HepG2 (cell line): ENCODE measurements around the gene KRTAP13-4. TPM values are rescaled to one million over a fixed set of nuclear protein-coding genes. Genes with fewer than 3 reads are reported as not detected.

Experiments
- ATAC-seq: fragments of 200-7000 bp; cut with Tn5 transposase; 3 replicates; pipeline ENCODE4 v1.9.1; 2020; ENCODE audit warnings: mild to moderate bottlenecking, moderate library complexity
- BruUV-seq: library from RNA; stranded (reverse); fragments of 400-500 nt; replicated peaks from 2 replicates; lab custom pipeline; 2021; lab: Mats Ljungman, UMichigan
- CTCF ChIA-PET: fragments of 300-600 bp; formaldehyde crosslinking; extraction: SDS; loops from one replicate; lab custom pipeline; 2021; ENCODE audit warnings: low total read pairs, inconsistent platforms, low intra/inter-chr PET ratio; lab: Yijun Ruan, JAX
- POLR2A ChIA-PET: fragments of 350-600 bp; sonication (Branson Sonifier 250); formaldehyde crosslinking; loops from one replicate; lab custom pipeline; 2020; ENCODE audit warnings: antibody characterized with exemption, inconsistent platforms; lab: Yijun Ruan, JAX
- DNase-seq: peaks from one replicate; pipeline ENCODE4 v3.0.0-alpha.2; 2015; ENCODE audit warnings: low spot score
- FAIRE-seq: peaks from 3 replicates; lab custom pipeline; 2011; peaks lifted over from hg19 to GRCh38; lab: Jason Lieb, UNC
- H2AFZ ChIP-seq: one replicate; pipeline ENCODE4 v1.6.1; 2011; ENCODE audit warnings: low read length, inconsistent platforms
- H3K27ac ChIP-seq: fragments of 300-600 bp; 3 replicates; pipeline ENCODE4 v1.8.0; 2011; ENCODE audit warnings: mixed run types, mild to moderate bottlenecking, mixed read lengths, low read length, inconsistent platforms; ENCODE audit not compliant: insufficient read depth; ENCODE audit errors: extremely low read length
- H3K27me3 ChIP-seq, 2 experiments: fragments of 200-600 bp in 1 of 2; 2 replicates in 1 of 2; 3 replicates in 1 of 2; pipeline versions ENCODE4 v1.6.0 to v1.8.0; 2011; ENCODE audit warnings: low read length in 2 of 2, mild to moderate bottlenecking in 2 of 2, moderate library complexity in 2 of 2, inconsistent platforms in 1 of 2; ENCODE audit not compliant: insufficient read depth in 2 of 2, control insufficient read depth in 1 of 2
- H3K36me3 ChIP-seq, 2 experiments: fragments of 200-600 bp in 1 of 2; replicated peaks in 1 of 2; 2 replicates in 1 of 2; 3 replicates in 1 of 2; pipeline versions ENCODE4 v1.5.1 to v1.8.0; 2011; ENCODE audit warnings: low read length in 2 of 2, inconsistent platforms in 1 of 2; ENCODE audit not compliant: insufficient read depth in 2 of 2, control insufficient read depth in 1 of 2
- H3K4me1 ChIP-seq: 2 replicates; pipeline ENCODE4 v1.5.1; 2012; ENCODE audit warnings: low read length, inconsistent platforms; ENCODE audit not compliant: insufficient read depth
- H3K4me2 ChIP-seq: 2 replicates; pipeline ENCODE4 v1.6.0; 2011; ENCODE audit warnings: low read depth, low read length, inconsistent platforms
- H3K4me3 ChIP-seq, 3 experiments: fragments of 200-600 bp in 1 of 3; sonication (generic), shearing (Covaris generic) in 1 of 3; replicated peaks in 1 of 3; 2 replicates each; pipeline ENCODE4 v1.5.1; 2011 to 2016; ENCODE audit warnings: low read length in 3 of 3, inconsistent platforms in 2 of 3, low read depth in 2 of 3, mild to moderate bottlenecking in 2 of 3, control low read depth in 1 of 3, mixed read lengths in 1 of 3; ENCODE audit not compliant: insufficient read depth in 1 of 3
- H3K79me2 ChIP-seq: one replicate; pipeline ENCODE4 v1.6.1; 2011; ENCODE audit warnings: low read length, inconsistent platforms; ENCODE audit not compliant: insufficient read depth
- H3K9ac ChIP-seq: 2 replicates; pipeline ENCODE4 v1.6.0; 2011; ENCODE audit warnings: mild to moderate bottlenecking, low read depth, low read length, inconsistent platforms; ENCODE audit not compliant: insufficient read depth
- H3K9me3 ChIP-seq: 2 replicates; pipeline ENCODE4 v1.5.1; 2012; ENCODE audit warnings: mild to moderate bottlenecking, low read length
- H4K20me1 ChIP-seq: 2 replicates; pipeline ENCODE4 v1.6.0; 2011; ENCODE audit warnings: inconsistent platforms, mild to moderate bottlenecking, low read length, moderate library complexity; ENCODE audit not compliant: insufficient read depth
- CREB1 ChIP-seq, 2 experiments: fragments of 450-650 bp in 1 of 2; IDR thresholded peaks; 2 replicates each; pipeline ENCODE4 v1.6.1; 2016 to 2017; ENCODE audit warnings: control low read depth in 1 of 2, mild to moderate bottlenecking in 1 of 2, missing compliant biosample characterization in 1 of 2, missing genetic modification characterization in 1 of 2
- CTCF ChIP-seq: sonication (generic); formaldehyde crosslinking; IDR thresholded peaks from 2 replicates; pipeline ENCODE4 v1.5.0; 2020; ENCODE audit warnings: mild to moderate bottlenecking, missing genetic modification reagents, moderate library complexity
- GMEB1 ChIP-seq: sonication (generic); formaldehyde crosslinking; IDR thresholded peaks from 2 replicates; pipeline ENCODE4 v1.5.1; 2020; ENCODE audit warnings: missing genetic modification reagents, mild to moderate bottlenecking, borderline replicate concordance
- SIX1 ChIP-seq: sonication (generic); formaldehyde crosslinking; IDR thresholded peaks from 2 replicates; pipeline ENCODE4 v1.4.0; 2020; ENCODE audit warnings: missing genetic modification reagents, borderline replicate concordance
- SIX4 ChIP-seq: sonication (generic); formaldehyde crosslinking; IDR thresholded peaks from 2 replicates; pipeline ENCODE4 v1.4.0; 2020; ENCODE audit warnings: missing genetic modification reagents
- SMC3 ChIP-seq: IDR thresholded peaks from 2 replicates; pipeline ENCODE4 v1.6.1; 2011; ENCODE audit warnings: low read length, improper control_type of control experiment
- SNAPC5 ChIP-seq: sonication (generic); formaldehyde crosslinking; IDR thresholded peaks from 2 replicates; pipeline ENCODE4 v1.8.1; 2023; ENCODE audit warnings: mild to moderate bottlenecking, missing genetic modification reagents, borderline replicate concordance
- XRCC5 ChIP-seq: fragments of 200-400 bp; formaldehyde crosslinking; optimal IDR thresholded peaks from 2 replicates; pipeline ENCODE3; 2017; ENCODE audit warnings: mild to moderate bottlenecking, low read length
- ZMYM4 ChIP-seq: sonication (generic); formaldehyde crosslinking; IDR thresholded peaks from 2 replicates; pipeline ENCODE4 v1.8.1; 2023; ENCODE audit warnings: mild to moderate bottlenecking, missing genetic modification reagents
- ZNF691 ChIP-seq: sonication (generic); formaldehyde crosslinking; IDR thresholded peaks from 2 replicates; pipeline ENCODE4 v1.4.0; 2020; ENCODE audit warnings: missing genetic modification reagents, low read depth, mild to moderate bottlenecking, borderline replicate concordance
- ZNF704 ChIP-seq: sonication (generic); formaldehyde crosslinking; IDR thresholded peaks from 2 replicates; pipeline ENCODE4 v1.8.1; 2023; ENCODE audit warnings: mild to moderate bottlenecking, inconsistent platforms, moderate library complexity, missing genetic modification reagents, borderline replicate concordance
- ZNF747 ChIP-seq: sonication (generic); formaldehyde crosslinking; IDR thresholded peaks from 2 replicates; pipeline ENCODE4 v1.8.1; 2023; ENCODE audit warnings: missing genetic modification reagents, mild to moderate bottlenecking, borderline replicate concordance
- ZNF749 ChIP-seq: sonication (generic); formaldehyde crosslinking; IDR thresholded peaks from 2 replicates; pipeline ENCODE4 v1.8.0; 2022; ENCODE audit warnings: mild to moderate bottlenecking, missing genetic modification reagents, moderate library complexity, borderline replicate concordance
- WGBS: methylation state at CpG from one replicate; pipeline ENCODE4 v1.1.6; 2017; ENCODE audit warnings: low lambda C conversion rate; 5-methylcytosine and 5-hydroxymethylcytosine counted together
- in situ Hi-C: cut with HindIII; loops from 2 replicates; pipeline ENCODE4 v1.10.0; 2017; ENCODE audit warnings: low pct_unique_long_range_greater_than_20kb; ENCODE audit not compliant: extremely low pct_ligation_motif_present
- intact Hi-C: fragments of 100-400 bp; cut with micrococcal nuclease; formaldehyde crosslinking; loops from one replicate; pipeline ENCODE4 v1.10.0; 2022; ENCODE audit not compliant: unreplicated experiment
- polyA plus RNA-seq, 8 experiments: library from polyadenylated mRNA; depleted of rRNA in 3 of 8; stranded (reverse) in 7 of 8; unstranded in 1 of 8; fragments of >200 nt; fragmentation: Illumina TruSeq in 4 of 8; extraction: Trizol in 4 of 8; gene quantifications; 2 replicates each; pipeline versions ENCODE4 v1.2.1 to v1.2.3, GENCODE V29; 2011 to 2016; ENCODE audit warnings: low read depth in 4 of 8, missing spikeins in 1 of 8, mixed read lengths in 1 of 8; ENCODE audit not compliant: insufficient read depth in 1 of 8
- total RNA-seq, 5 experiments: library from RNA; depleted of rRNA; stranded (reverse); fragments of >200 nt; fragmentation: Illumina TruSeq; extraction: Trizol; gene quantifications; 2 replicates each; pipeline ENCODE4 v1.2.3, GENCODE V29; 2016; ENCODE audit warnings: low read depth in 1 of 5

The KRTAP13-4 gene
- total and polyA plus RNA-seq, 2 of the 13 experiments (the other 11 are each of a cell fraction or from before 2014, with no cell fraction given): not detected

- POLR2A ChIA-PET: no interaction called here
- H3K79me2 ChIP-seq: no peaks in the 10 kb centered on the region
- FAIRE-seq (no peak), DNase-seq (peak; percentile 14), ATAC-seq (peak; percentile 88)
- H3K9me3 ChIP-seq: peaks cover 82% of the 10 kb centered on the region
- no peak overlapping the region for H3K4me3 ChIP-seq
- no peaks in the 10 kb centered on the region for H4K20me1 ChIP-seq
- CTCF ChIA-PET: no interaction called here
- no peak overlapping the region for H3K27ac ChIP-seq
- no peak overlapping the region for H2AFZ ChIP-seq
- H3K4me1 ChIP-seq: no peaks in the 10 kb centered on the region
- intact Hi-C loops (no loop called here), in situ Hi-C loops (no loop called here)
- BruUV-seq: no TSS peak
- no peak overlapping the region for H3K9ac ChIP-seq
- H3K27me3 ChIP-seq: no peaks in the 10 kb centered on the region
- no peaks in the 10 kb centered on the region for H3K36me3 ChIP-seq
- WGBS: 17% methylated on average over 9 of the region's 14 CpGs
- TF ChIP-seq SNAPC5 (CRISPR knock-in tag) (no peak), SIX4 (CRISPR knock-in tag) (peak; percentile 64; the same call in 1 of the 2 replicates), ZNF749 (no peak), ZNF691 (no peak), SMC3 (peak; percentile 14; the same call in 1 of the 2 replicates), XRCC5 (peak; percentile 21), GMEB1 (CRISPR knock-in tag) (peak; percentile 30; the same call in 1 of the 2 replicates), CREB1 (IDR thresholded peaks at IDR 0.05) (no peak), CREB1 (CRISPR knock-in tag; IDR thresholded peaks at IDR 0.05) (peak; percentile 38; the same call in 1 of the 2 replicates), SIX1 (peak; percentile 79), ZMYM4 (CRISPR knock-in tag) (peak; percentile 54), CTCF (CRISPR knock-in tag) (0 out of 2 replicates have a peak, but pooled peaks have one; percentile 8), ZNF704 (CRISPR knock-in tag) (no peak), ZNF747 (CRISPR knock-in tag) (no peak)
- H3K4me2 ChIP-seq: no peak overlapping the region
Observed at GRCh38 chr21:30408782-30409494, 21.1 kb upstream of the KRTAP13-4 start.
